Measurements from ENCODE around the gene EXOC2. TPM values are rescaled to one million over a fixed set of nuclear protein-coding genes. Genes with fewer than 3 reads are reported as not detected.

The EXOC2 gene
- total RNA-seq, 1 donor from 2014 or later, result 22.9 TPM

- peaks cover 22% of the 10 kb centered on the region for H3K36me3 Mint-ChIP-seq
- H3K9me3 Mint-ChIP-seq, result peaks cover 3% of the 10 kb centered on the region
- TF ChIP-seq CTCF (conservative IDR thresholded peaks at IDR 0.05), result no peak
- no peak overlapping the region for H3K27ac Mint-ChIP-seq
- no peaks in the 10 kb centered on the region for H3K27me3 Mint-ChIP-seq
- no peaks in the 10 kb centered on the region for H3K4me1 Mint-ChIP-seq (ENCODE audit: unreplicated experiment)
- no peak for DNase-seq (ENCODE audit: extremely low spot score, unreplicated experiment)
- no peak overlapping the region for H3K4me3 Mint-ChIP-seq
These were observed 195.7 kb downstream of the EXOC2 start for GRCh38 chr6:497258-497657.

DNA sequence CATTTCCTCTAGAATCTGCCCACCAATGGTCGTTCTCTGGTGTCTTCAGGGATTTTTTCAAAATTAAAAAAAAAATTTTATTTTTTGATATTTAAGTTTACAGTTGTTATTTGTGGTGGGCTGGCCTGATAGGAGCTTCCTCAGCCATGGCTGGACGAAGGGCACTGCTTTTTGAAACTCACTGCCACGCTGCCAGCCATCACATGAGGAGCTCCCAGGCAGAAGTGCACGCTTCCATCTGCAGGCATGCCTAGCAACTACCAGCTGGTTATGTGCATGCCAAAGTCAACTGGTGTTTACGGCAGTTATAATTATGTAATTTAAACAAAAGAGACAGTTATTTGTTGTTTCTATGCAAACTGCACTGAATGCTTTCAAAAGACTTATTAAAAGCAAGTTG lies 196.3 kb downstream of the EXOC2 start:
- peaks cover 4% of the 10 kb centered on the region for H3K9me3 Mint-ChIP-seq
- no peak overlapping the region for H3K4me3 Mint-ChIP-seq
- no peak overlapping the region for H3K27ac Mint-ChIP-seq
- H3K4me1 Mint-ChIP-seq (ENCODE audit: unreplicated experiment), result no peaks in the 10 kb centered on the region
- peaks cover 23% of the 10 kb centered on the region for H3K36me3 Mint-ChIP-seq
- H3K27me3 Mint-ChIP-seq, result no peaks in the 10 kb centered on the region
- TF ChIP-seq CTCF (conservative IDR thresholded peaks at IDR 0.05), result no peak
- DNase-seq (ENCODE audit: extremely low spot score, unreplicated experiment), result no peak

DNA sequence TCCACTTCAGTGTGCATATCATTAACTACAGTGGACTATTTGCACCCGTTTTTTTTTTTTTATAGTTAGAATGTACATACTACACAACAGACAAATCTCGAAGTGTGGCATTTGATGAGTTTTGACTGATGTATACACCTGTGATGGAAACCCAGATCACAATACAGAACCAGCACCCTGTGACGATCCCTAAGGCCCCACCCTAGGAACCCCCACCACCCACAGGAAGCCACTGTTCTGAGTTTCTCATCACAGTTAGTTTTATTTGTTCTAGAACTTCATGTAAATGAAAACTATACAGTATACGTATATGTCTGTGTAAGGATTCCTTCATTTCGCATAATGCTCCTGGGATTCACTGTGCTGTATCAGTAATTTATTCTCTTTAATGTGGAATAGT lies 198.5 kb downstream of the EXOC2 start:
- no peak overlapping the region for H3K27ac Mint-ChIP-seq
- H3K9me3 Mint-ChIP-seq, result peaks cover 4% of the 10 kb centered on the region
- H3K4me3 Mint-ChIP-seq, result no peak overlapping the region
- H3K27me3 Mint-ChIP-seq, result no peaks in the 10 kb centered on the region
- DNase-seq (ENCODE audit: extremely low spot score, unreplicated experiment), result no peak
- TF ChIP-seq CTCF (conservative IDR thresholded peaks at IDR 0.05), result no peak
- peaks cover 26% of the 10 kb centered on the region for H3K36me3 Mint-ChIP-seq
- no peaks in the 10 kb centered on the region for H3K4me1 Mint-ChIP-seq (ENCODE audit: unreplicated experiment)

DNA sequence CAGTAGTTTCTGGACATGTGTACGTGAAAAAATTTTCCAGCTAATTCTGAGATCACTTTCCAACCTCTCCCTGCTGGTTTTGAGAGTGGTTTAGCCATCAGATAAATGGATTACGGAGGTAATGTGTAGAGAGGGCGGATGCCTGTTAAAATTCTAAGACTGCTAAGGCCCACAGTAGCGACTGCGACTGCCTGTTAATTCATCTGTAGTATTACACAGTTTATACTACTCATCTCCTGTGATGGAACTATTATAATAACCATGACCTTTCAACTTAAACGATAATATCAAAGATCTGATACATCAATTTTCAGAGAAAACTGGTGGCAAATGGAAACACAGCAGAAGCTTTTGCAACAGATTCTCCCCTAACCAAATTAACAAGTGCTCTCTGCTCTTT lies 199.1 kb downstream of the EXOC2 start:
- peaks cover 26% of the 10 kb centered on the region for H3K36me3 Mint-ChIP-seq
- TF ChIP-seq CTCF (conservative IDR thresholded peaks at IDR 0.05), result no peak
- no peaks in the 10 kb centered on the region for H3K27me3 Mint-ChIP-seq
- H3K4me3 Mint-ChIP-seq, result no peak overlapping the region
- H3K27ac Mint-ChIP-seq, result no peak overlapping the region
- H3K4me1 Mint-ChIP-seq (ENCODE audit: unreplicated experiment), result no peaks in the 10 kb centered on the region
- no peak for DNase-seq (ENCODE audit: extremely low spot score, unreplicated experiment)
- peaks cover 4% of the 10 kb centered on the region for H3K9me3 Mint-ChIP-seq

GRCh38 chr6:492816-493414 lies 200.0 kb downstream of the EXOC2 start:
- H3K27ac Mint-ChIP-seq, result no peak overlapping the region
- no peak overlapping the region for H3K4me3 Mint-ChIP-seq
- no peak for DNase-seq (ENCODE audit: extremely low spot score, unreplicated experiment)
- no peak for TF ChIP-seq CTCF (conservative IDR thresholded peaks at IDR 0.05)
- no peaks in the 10 kb centered on the region for H3K27me3 Mint-ChIP-seq
- peaks cover 26% of the 10 kb centered on the region for H3K36me3 Mint-ChIP-seq
- no peaks in the 10 kb centered on the region for H3K4me1 Mint-ChIP-seq (ENCODE audit: unreplicated experiment)
- peaks cover 4% of the 10 kb centered on the region for H3K9me3 Mint-ChIP-seq

- Mint-ChIP-seq H3K27me3 (no peaks in the 10 kb centered on the region), H3K4me1 (ENCODE audit: unreplicated experiment) (no peaks in the 10 kb centered on the region), H3K9me3 (peaks cover 4% of the 10 kb centered on the region), H3K4me3 (no peak overlapping the region), H3K36me3 (peaks cover 25% of the 10 kb centered on the region), H3K27ac (no peak overlapping the region)
- DNase-seq (ENCODE audit: extremely low spot score, unreplicated experiment), result no peak
- no peak for TF ChIP-seq CTCF (conservative IDR thresholded peaks at IDR 0.05)
These were observed 200.8 kb downstream of the EXOC2 start for GRCh38 chr6:492178-492577.
